PC-3 (cell line): Measurements from ENCODE around the gene ST6GALNAC3.

Experiments used
- EZH2 ChIP-seq: fragments of 300-600 bp; sonication (generic); IDR thresholded peaks from one replicate; pipeline ENCODE4 v1.6.1; 2017; ENCODE audit warnings: antibody characterized with exemption, mild to moderate bottlenecking, low read length; ENCODE audit not compliant: unreplicated experiment
- EZH2phosphoT487 ChIP-seq: fragments of 300-600 bp; sonication (generic); IDR thresholded peaks from 2 replicates; pipeline ENCODE4 v1.6.1; 2018; ENCODE audit warnings: mild to moderate bottlenecking, antibody characterized with exemption, low read length, borderline replicate concordance
- TF ChIP-seq, protein P1 (sequence below): fragments of 300-600 bp; sonication (generic); conservative IDR thresholded peaks from 2 replicates; pipeline ENCODE4 v1.5.1; 2017; ENCODE audit warnings: antibody characterized with exemption, low read depth, mild to moderate bottlenecking, low read length

DNA sequence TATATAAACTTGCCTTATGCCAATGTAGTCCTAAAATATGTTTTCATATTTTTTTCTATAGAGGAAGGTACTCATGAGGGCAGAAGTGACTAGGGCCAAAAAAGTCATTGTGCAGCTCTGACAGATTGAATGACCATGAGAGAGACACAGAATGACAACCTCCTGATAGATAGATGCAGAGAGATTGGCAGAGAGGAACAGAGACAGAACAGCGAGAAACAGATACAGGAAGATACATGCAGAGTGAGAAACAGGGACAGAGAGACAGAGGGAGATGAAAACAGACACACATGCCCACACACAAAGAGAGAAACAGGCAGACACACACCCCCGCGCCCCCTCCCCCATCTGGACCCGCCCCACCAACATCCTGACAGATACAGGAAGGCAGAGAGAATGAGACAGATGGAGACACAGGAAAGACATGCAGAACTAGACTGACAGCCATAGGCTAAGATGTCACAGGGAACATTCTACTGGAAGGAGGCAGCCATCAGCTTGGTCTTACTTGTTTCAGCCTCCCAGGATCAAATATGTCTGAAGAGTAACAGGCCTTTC lies 211.1 kb downstream of the ST6GALNAC3 start:
- TF ChIP-seq, protein P1, sequence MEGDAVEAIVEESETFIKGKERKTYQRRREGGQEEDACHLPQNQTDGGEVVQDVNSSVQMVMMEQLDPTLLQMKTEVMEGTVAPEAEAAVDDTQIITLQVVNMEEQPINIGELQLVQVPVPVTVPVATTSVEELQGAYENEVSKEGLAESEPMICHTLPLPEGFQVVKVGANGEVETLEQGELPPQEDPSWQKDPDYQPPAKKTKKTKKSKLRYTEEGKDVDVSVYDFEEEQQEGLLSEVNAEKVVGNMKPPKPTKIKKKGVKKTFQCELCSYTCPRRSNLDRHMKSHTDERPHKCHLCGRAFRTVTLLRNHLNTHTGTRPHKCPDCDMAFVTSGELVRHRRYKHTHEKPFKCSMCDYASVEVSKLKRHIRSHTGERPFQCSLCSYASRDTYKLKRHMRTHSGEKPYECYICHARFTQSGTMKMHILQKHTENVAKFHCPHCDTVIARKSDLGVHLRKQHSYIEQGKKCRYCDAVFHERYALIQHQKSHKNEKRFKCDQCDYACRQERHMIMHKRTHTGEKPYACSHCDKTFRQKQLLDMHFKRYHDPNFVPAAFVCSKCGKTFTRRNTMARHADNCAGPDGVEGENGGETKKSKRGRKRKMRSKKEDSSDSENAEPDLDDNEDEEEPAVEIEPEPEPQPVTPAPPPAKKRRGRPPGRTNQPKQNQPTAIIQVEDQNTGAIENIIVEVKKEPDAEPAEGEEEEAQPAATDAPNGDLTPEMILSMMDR = no peak
- TF ChIP-seq EZH2 = no peak
- no peak for TF ChIP-seq EZH2phosphoT487
